ENCODE measurements around the gene IFIT3.

Gene IFIT3

GRCh38 chr10:89297356-89297755, 30.4 kb upstream of the IFIT3 start (continued):
- TF ChIP-seq ZNF530 (tag by site-specific recombination; IDR thresholded peaks at IDR 0.05; ENCODE audit: low read depth) (no peak), ZNF645 (tag by site-specific recombination; IDR thresholded peaks at IDR 0.05) (no peak), KLF16 (tag by site-specific recombination; IDR thresholded peaks at IDR 0.05) (no peak), ZNF544 (tag by site-specific recombination; IDR thresholded peaks at IDR 0.05) (no peak), ZNF132 (tag by site-specific recombination; IDR thresholded peaks at IDR 0.05; ENCODE audit: borderline replicate concordance) (no peak), ZNF624 (tag by site-specific recombination; IDR thresholded peaks at IDR 0.05) (no peak), ZNF133 (tag by site-specific recombination; IDR thresholded peaks at IDR 0.05) (no peak)
- TF ChIP-seq, protein P1, sequence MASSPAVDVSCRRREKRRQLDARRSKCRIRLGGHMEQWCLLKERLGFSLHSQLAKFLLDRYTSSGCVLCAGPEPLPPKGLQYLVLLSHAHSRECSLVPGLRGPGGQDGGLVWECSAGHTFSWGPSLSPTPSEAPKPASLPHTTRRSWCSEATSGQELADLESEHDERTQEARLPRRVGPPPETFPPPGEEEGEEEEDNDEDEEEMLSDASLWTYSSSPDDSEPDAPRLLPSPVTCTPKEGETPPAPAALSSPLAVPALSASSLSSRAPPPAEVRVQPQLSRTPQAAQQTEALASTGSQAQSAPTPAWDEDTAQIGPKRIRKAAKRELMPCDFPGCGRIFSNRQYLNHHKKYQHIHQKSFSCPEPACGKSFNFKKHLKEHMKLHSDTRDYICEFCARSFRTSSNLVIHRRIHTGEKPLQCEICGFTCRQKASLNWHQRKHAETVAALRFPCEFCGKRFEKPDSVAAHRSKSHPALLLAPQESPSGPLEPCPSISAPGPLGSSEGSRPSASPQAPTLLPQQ (tag by site-specific recombination; IDR thresholded peaks at IDR 0.05) = no peak
- TF ChIP-seq, protein P2, sequence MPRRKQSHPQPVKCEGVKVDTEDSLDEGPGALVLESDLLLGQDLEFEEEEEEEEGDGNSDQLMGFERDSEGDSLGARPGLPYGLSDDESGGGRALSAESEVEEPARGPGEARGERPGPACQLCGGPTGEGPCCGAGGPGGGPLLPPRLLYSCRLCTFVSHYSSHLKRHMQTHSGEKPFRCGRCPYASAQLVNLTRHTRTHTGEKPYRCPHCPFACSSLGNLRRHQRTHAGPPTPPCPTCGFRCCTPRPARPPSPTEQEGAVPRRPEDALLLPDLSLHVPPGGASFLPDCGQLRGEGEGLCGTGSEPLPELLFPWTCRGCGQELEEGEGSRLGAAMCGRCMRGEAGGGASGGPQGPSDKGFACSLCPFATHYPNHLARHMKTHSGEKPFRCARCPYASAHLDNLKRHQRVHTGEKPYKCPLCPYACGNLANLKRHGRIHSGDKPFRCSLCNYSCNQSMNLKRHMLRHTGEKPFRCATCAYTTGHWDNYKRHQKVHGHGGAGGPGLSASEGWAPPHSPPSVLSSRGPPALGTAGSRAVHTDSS (tag by site-specific recombination; IDR thresholded peaks at IDR 0.05) = no peak

GRCh38 chr10:89297791-89298190, 30.0 kb upstream of the IFIT3 start:
- Histone ChIP-seq H3K27ac (ENCODE audit: extremely low read depth, low read depth, low read length) (no peak overlapping the region), H3K36me3 (ENCODE audit: control insufficient read depth in 2 of 2, insufficient read depth in 1 of 2, low read length in 2 of 2) (no peaks in the 10 kb centered on the region), H3K4me3 (ENCODE audit: low read depth, low read length) (no peak overlapping the region), H3K4me1 (ENCODE audit: control insufficient read depth, insufficient read depth, low read length) (no peaks in the 10 kb centered on the region), H3K9me3 (ENCODE audit: control insufficient read depth, insufficient read depth, low read depth, low read length) (no peaks in the 10 kb centered on the region)
- CTCF ChIA-PET = no interaction called here
- POLR2A ChIA-PET = no interaction called here
- TF ChIP-seq ZNF785 (tag by site-specific recombination; IDR thresholded peaks at IDR 0.05) = no peak

- no peak overlapping the region for H3K27ac ChIP-seq (ENCODE audit: extremely low read depth, low read depth, low read length)
- ChIA-PET POLR2A (no interaction called here), CTCF (no interaction called here)
- TF ChIP-seq ZNF26 (tag by site-specific recombination; IDR thresholded peaks at IDR 0.05) (no peak), ZFP41 (tag by site-specific recombination; IDR thresholded peaks at IDR 0.05; ENCODE audit: borderline replicate concordance) (no peak), OSR2 (tag by site-specific recombination; IDR thresholded peaks at IDR 0.05) (no peak), ZNF530 (tag by site-specific recombination; IDR thresholded peaks at IDR 0.05; ENCODE audit: low read depth) (no peak), KLF1 (tag by site-specific recombination; IDR thresholded peaks at IDR 0.05) (no peak), SP3 (tag by site-specific recombination; IDR thresholded peaks at IDR 0.05) (no peak), ZIC2 (tag by site-specific recombination; IDR thresholded peaks at IDR 0.05) (no peak), ZNF292 (tag by site-specific recombination; IDR thresholded peaks at IDR 0.05; ENCODE audit: borderline replicate concordance, low read depth) (no peak), YY1 (tag by site-specific recombination; IDR thresholded peaks at IDR 0.05) (no peak)
- TF ChIP-seq, protein P3, sequence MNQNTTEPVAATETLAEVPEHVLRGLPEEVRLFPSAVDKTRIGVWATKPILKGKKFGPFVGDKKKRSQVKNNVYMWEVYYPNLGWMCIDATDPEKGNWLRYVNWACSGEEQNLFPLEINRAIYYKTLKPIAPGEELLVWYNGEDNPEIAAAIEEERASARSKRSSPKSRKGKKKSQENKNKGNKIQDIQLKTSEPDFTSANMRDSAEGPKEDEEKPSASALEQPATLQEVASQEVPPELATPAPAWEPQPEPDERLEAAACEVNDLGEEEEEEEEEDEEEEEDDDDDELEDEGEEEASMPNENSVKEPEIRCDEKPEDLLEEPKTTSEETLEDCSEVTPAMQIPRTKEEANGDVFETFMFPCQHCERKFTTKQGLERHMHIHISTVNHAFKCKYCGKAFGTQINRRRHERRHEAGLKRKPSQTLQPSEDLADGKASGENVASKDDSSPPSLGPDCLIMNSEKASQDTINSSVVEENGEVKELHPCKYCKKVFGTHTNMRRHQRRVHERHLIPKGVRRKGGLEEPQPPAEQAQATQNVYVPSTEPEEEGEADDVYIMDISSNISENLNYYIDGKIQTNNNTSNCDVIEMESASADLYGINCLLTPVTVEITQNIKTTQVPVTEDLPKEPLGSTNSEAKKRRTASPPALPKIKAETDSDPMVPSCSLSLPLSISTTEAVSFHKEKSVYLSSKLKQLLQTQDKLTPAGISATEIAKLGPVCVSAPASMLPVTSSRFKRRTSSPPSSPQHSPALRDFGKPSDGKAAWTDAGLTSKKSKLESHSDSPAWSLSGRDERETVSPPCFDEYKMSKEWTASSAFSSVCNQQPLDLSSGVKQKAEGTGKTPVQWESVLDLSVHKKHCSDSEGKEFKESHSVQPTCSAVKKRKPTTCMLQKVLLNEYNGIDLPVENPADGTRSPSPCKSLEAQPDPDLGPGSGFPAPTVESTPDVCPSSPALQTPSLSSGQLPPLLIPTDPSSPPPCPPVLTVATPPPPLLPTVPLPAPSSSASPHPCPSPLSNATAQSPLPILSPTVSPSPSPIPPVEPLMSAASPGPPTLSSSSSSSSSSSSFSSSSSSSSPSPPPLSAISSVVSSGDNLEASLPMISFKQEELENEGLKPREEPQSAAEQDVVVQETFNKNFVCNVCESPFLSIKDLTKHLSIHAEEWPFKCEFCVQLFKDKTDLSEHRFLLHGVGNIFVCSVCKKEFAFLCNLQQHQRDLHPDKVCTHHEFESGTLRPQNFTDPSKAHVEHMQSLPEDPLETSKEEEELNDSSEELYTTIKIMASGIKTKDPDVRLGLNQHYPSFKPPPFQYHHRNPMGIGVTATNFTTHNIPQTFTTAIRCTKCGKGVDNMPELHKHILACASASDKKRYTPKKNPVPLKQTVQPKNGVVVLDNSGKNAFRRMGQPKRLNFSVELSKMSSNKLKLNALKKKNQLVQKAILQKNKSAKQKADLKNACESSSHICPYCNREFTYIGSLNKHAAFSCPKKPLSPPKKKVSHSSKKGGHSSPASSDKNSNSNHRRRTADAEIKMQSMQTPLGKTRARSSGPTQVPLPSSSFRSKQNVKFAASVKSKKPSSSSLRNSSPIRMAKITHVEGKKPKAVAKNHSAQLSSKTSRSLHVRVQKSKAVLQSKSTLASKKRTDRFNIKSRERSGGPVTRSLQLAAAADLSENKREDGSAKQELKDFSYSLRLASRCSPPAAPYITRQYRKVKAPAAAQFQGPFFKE (tag by site-specific recombination; IDR thresholded peaks at IDR 0.05; ENCODE audit: borderline replicate concordance) = no peak
- no peaks in the 10 kb centered on the region for H3K4me1 ChIP-seq (ENCODE audit: control insufficient read depth, insufficient read depth, low read length)
- no peaks in the 10 kb centered on the region for H3K36me3 ChIP-seq (ENCODE audit: control insufficient read depth in 2 of 2, insufficient read depth in 1 of 2, low read length in 2 of 2)
- H3K4me3 ChIP-seq (ENCODE audit: low read depth, low read length) = no peak overlapping the region
- H3K9me3 ChIP-seq (ENCODE audit: control insufficient read depth, insufficient read depth, low read depth, low read length) = no peaks in the 10 kb centered on the region
These were observed 28.8 kb upstream of the IFIT3 start for GRCh38 chr10:89299031-89299430.
